Measurements from ENCODE around the gene TAF1C. TPM values are rescaled to one million over a fixed set of nuclear protein-coding genes. Genes with fewer than 3 reads are reported as not detected.

TAF1C gene
- total RNA-seq, 1 experiment from 2014 or later: 78.5 TPM

DNA sequence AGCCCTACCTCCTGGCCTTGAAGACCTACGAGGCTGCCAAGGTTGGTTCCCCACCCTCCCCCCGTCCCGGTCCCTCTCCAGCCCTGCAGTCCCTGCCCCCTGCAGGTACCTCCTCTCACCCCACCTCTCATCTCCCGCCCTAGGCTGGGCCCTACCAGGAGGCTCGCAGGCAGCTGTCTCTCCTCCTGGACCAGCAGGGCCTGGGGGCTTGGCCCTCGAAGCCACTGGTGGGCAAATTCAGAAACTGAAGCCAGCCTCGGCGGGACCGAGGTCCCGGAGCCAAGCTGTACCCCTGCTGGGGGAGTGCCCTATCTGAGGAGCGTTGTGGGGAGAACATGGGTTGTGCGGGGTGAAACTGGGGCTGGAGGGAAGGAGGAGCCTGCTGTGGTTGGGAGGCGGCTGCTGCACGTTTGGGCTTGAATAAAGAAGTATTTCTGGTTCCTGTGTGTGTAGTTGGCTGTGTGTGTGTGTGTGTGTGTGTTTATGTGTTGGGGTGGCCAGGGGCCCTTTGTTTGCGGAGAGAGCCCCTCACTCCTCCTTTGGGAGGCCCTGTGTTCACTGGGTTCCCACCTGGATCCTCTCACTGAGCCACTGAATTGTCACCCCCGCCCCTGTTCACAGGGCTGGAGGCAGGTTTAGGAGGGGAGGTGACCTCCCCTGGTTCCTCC lies 10.0 kb upstream of the TAF1C start:
- TF ChIP-seq, protein P1, sequence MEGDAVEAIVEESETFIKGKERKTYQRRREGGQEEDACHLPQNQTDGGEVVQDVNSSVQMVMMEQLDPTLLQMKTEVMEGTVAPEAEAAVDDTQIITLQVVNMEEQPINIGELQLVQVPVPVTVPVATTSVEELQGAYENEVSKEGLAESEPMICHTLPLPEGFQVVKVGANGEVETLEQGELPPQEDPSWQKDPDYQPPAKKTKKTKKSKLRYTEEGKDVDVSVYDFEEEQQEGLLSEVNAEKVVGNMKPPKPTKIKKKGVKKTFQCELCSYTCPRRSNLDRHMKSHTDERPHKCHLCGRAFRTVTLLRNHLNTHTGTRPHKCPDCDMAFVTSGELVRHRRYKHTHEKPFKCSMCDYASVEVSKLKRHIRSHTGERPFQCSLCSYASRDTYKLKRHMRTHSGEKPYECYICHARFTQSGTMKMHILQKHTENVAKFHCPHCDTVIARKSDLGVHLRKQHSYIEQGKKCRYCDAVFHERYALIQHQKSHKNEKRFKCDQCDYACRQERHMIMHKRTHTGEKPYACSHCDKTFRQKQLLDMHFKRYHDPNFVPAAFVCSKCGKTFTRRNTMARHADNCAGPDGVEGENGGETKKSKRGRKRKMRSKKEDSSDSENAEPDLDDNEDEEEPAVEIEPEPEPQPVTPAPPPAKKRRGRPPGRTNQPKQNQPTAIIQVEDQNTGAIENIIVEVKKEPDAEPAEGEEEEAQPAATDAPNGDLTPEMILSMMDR (IDR thresholded peaks at IDR 0.05; ENCODE audit: unreplicated experiment): no peak
- no peaks in the 10 kb centered on the region for H3K9me3 Mint-ChIP-seq (ENCODE audit: low read depth, unreplicated experiment)
- CTCF ChIA-PET: no interaction called here
- DNase-seq: no peak
- H3K36me3 Mint-ChIP-seq (ENCODE audit: insufficient read depth, unreplicated experiment): no peaks in the 10 kb centered on the region
- BruUV-seq (replicated peaks): no TSS peak
- H3K4me3 Mint-ChIP-seq (ENCODE audit: low read depth, unreplicated experiment): no peak overlapping the region
- H3K27ac Mint-ChIP-seq (ENCODE audit: unreplicated experiment): no peak overlapping the region
- no peaks in the 10 kb centered on the region for H3K4me1 Mint-ChIP-seq (ENCODE audit: low read depth, unreplicated experiment)
- peaks cover 66% of the 10 kb centered on the region for H3K27me3 Mint-ChIP-seq (ENCODE audit: unreplicated experiment)
- intact Hi-C loops (cut with micrococcal nuclease; ENCODE audit: unreplicated experiment): no loop called here

DNA sequence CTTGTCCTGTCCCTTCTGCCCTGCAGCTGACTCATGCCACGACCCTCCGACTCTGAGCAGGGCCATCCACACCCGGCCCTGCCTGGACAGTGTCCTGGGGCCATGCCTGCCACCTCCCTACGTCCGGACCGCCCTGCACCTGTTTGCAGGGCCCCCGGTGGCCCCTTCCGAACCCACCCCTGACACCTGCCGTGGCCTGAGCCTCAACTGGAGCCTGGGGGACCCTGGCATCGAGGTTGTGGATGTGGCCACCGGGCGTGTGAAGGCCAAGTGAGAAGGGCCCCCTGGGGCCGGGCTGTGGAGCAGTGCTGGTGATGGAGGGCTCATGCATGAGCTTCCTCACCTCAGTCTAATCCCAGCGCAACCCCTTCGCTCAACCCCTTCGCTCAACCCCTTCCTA lies 9.2 kb upstream of the TAF1C start:
- no peak for DNase-seq

DNA sequence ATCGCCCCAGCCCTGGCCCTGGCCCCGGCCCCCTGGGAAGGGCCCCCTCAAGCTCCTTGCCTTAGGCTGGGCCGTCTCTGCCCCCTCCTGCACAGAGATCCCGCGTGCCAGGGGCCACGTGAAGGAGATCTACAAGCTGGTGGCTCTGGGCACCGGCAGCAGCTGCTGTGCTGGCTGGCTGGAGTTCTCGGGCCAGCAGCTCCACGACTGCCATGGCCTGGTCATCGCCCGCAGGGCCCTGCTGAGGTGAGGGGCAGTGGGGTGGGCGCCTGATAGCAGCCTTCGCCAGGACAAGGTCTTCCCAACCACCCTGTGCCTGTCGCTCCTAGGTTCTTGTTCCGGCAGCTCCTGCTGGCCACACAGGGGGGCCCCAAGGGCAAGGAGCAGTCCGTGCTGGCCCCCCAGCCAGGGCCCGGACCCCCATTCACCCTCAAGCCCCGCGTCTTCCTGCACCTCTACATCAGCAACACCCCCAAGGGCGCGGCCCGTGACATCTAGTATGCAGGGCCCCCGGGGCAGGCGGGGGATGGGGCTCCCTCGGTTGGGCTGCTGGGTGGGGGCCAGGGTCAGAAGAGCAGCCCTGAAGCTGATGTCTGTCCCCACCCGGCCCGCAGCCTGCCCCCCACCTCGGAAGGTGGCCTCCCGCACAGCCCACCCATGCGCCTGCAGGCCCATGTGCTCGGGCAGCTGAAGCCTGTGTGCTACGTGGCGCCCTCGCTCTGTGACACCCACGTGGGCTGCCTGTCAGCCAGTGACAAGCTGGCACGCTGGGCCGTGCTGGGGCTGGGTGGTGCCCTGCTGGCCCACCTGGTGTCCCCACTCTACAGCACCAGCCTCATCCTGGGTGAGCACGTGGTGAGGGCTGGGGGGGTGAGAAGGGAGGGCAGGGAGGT lies 8.6 kb upstream of the TAF1C start:
- intact Hi-C loops (cut with micrococcal nuclease; ENCODE audit: unreplicated experiment): no loop called here
- Mint-ChIP-seq H3K4me3 (ENCODE audit: low read depth, unreplicated experiment) (no peak overlapping the region), H3K4me1 (ENCODE audit: low read depth, unreplicated experiment) (no peaks in the 10 kb centered on the region), H3K9me3 (ENCODE audit: low read depth, unreplicated experiment) (no peaks in the 10 kb centered on the region), H3K27me3 (ENCODE audit: unreplicated experiment) (peaks cover 58% of the 10 kb centered on the region), H3K27ac (ENCODE audit: unreplicated experiment) (no peak overlapping the region), H3K36me3 (ENCODE audit: insufficient read depth, unreplicated experiment) (no peaks in the 10 kb centered on the region)
- CTCF ChIA-PET: no interaction called here
- TF ChIP-seq, protein P1 (IDR thresholded peaks at IDR 0.05; ENCODE audit: unreplicated experiment): no peak
- no peak for DNase-seq
- BruUV-seq (replicated peaks): no TSS peak

More for the DNA sequence above, 9.2 kb upstream of the TAF1C start:
- CTCF ChIA-PET: no interaction called here
- Mint-ChIP-seq H3K4me3 (ENCODE audit: low read depth, unreplicated experiment) (no peak overlapping the region), H3K4me1 (ENCODE audit: low read depth, unreplicated experiment) (no peaks in the 10 kb centered on the region), H3K27ac (ENCODE audit: unreplicated experiment) (no peak overlapping the region), H3K9me3 (ENCODE audit: low read depth, unreplicated experiment) (no peaks in the 10 kb centered on the region), H3K36me3 (ENCODE audit: insufficient read depth, unreplicated experiment) (no peaks in the 10 kb centered on the region), H3K27me3 (ENCODE audit: unreplicated experiment) (peaks cover 64% of the 10 kb centered on the region)
- no TSS peak for BruUV-seq (replicated peaks)
- TF ChIP-seq, protein P1 (IDR thresholded peaks at IDR 0.05; ENCODE audit: unreplicated experiment): no peak
- intact Hi-C loops (cut with micrococcal nuclease; ENCODE audit: unreplicated experiment): no loop called here

DNA sequence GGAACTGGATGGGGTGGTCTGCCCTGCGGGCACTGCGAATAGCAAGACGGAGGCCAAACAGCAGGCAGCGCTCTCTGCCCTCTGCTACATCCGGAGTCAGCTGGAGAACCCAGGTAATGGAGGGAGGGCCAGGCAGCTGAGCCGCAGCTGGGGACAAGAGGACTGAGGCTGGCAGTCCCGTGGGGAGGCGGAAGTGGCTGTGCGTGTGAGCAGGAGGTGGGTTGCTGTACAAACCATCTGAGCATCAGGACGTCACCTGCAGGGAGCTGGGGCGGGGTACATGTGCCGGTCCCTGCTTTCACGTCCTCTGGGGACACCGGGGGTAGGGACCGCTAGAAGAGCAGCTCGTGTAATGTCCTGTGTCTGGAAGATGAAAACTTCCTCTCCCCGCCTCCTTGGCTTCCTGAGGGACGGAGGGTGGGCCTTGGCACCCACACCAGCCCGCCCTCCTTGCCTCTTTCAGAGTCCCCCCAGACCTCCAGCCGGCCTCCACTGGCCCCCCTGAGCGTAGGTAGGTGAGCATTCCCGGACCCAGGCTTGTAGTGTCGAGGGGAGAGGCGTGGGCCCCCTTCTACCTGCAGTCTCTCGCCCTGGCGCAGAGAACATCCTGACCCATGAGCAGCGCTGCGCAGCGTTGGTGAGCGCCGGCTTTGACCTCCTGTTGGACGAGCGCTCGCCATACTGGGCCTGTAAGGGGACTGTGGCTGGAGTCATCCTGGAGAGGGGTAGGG lies 7.8 kb upstream of the TAF1C start:
- no peak overlapping the region for H3K27ac Mint-ChIP-seq (ENCODE audit: unreplicated experiment)
- H3K4me1 Mint-ChIP-seq (ENCODE audit: low read depth, unreplicated experiment): no peaks in the 10 kb centered on the region
- no peak overlapping the region for H3K4me3 Mint-ChIP-seq (ENCODE audit: low read depth, unreplicated experiment)
- no TSS peak for BruUV-seq (replicated peaks)
- intact Hi-C loops (cut with micrococcal nuclease; ENCODE audit: unreplicated experiment): no loop called here
- TF ChIP-seq, protein P1 (IDR thresholded peaks at IDR 0.05; ENCODE audit: unreplicated experiment): no peak
- peaks cover 50% of the 10 kb centered on the region for H3K27me3 Mint-ChIP-seq (ENCODE audit: unreplicated experiment)
- CTCF ChIA-PET: no interaction called here
- no peaks in the 10 kb centered on the region for H3K36me3 Mint-ChIP-seq (ENCODE audit: insufficient read depth, unreplicated experiment)
- no peaks in the 10 kb centered on the region for H3K9me3 Mint-ChIP-seq (ENCODE audit: low read depth, unreplicated experiment)
- no peak for DNase-seq
